ENCODE measurements around the gene HIF3A.

DNA sequence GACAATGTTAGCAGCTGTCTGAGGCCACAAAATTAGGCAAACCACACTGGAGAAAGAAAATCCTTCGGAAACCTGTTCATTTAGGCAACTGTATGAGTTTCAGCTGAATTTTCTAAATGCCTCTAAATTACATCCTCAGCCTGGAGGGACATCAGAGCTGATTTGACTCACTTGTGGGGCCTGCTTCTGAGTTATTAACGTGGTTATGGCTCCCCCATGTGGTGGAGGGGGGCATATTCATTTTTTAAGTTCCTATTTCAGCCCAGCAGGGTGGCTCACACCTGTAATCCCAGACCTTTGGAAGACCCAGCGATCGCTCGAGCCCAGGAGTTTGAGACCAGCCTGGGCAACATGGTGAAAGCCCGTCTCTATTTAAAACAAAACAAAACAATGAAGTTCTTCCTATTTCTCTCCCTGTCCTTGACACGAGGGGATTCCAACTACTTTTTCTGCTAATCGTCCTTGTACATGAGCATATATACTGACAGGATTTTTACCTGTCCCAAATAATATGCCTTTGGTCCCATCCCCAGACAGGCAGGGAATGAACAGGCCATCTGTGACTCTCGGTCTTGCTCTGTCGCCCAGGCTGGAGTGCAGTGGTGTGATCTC lies 31.5 kb upstream of the HIF3A start:
- no peak for TF ChIP-seq RNF2 (IDR thresholded peaks at IDR 0.05)
- no peak for TF ChIP-seq HIVEP1 (CRISPR knock-in tag; IDR thresholded peaks at IDR 0.05)
- TF ChIP-seq KDM2B (CRISPR knock-in tag; IDR thresholded peaks at IDR 0.05), result no peak
- TF ChIP-seq NR3C1 (CRISPR knock-in tag; IDR thresholded peaks at IDR 0.05), result no peak
- TF ChIP-seq SMARCB1 (IDR thresholded peaks at IDR 0.05; ENCODE audit: insufficient read length, low read depth), result no peak
- TF ChIP-seq, protein P1, sequence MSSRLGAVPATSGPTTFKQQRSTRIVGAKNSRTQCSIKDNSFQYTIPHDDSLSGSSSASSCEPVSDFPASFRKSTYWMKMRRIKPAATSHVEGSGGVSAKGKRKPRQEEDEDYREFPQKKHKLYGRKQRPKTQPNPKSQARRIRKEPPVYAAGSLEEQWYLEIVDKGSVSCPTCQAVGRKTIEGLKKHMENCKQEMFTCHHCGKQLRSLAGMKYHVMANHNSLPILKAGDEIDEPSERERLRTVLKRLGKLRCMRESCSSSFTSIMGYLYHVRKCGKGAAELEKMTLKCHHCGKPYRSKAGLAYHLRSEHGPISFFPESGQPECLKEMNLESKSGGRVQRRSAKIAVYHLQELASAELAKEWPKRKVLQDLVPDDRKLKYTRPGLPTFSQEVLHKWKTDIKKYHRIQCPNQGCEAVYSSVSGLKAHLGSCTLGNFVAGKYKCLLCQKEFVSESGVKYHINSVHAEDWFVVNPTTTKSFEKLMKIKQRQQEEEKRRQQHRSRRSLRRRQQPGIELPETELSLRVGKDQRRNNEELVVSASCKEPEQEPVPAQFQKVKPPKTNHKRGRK (tag; IDR thresholded peaks at IDR 0.05), result no peak
- no peak for TF ChIP-seq CBX3 (IDR thresholded peaks at IDR 0.05; ENCODE audit: borderline replicate concordance in 1 of 2, low read length in 2 of 2)
- TF ChIP-seq, protein P2, sequence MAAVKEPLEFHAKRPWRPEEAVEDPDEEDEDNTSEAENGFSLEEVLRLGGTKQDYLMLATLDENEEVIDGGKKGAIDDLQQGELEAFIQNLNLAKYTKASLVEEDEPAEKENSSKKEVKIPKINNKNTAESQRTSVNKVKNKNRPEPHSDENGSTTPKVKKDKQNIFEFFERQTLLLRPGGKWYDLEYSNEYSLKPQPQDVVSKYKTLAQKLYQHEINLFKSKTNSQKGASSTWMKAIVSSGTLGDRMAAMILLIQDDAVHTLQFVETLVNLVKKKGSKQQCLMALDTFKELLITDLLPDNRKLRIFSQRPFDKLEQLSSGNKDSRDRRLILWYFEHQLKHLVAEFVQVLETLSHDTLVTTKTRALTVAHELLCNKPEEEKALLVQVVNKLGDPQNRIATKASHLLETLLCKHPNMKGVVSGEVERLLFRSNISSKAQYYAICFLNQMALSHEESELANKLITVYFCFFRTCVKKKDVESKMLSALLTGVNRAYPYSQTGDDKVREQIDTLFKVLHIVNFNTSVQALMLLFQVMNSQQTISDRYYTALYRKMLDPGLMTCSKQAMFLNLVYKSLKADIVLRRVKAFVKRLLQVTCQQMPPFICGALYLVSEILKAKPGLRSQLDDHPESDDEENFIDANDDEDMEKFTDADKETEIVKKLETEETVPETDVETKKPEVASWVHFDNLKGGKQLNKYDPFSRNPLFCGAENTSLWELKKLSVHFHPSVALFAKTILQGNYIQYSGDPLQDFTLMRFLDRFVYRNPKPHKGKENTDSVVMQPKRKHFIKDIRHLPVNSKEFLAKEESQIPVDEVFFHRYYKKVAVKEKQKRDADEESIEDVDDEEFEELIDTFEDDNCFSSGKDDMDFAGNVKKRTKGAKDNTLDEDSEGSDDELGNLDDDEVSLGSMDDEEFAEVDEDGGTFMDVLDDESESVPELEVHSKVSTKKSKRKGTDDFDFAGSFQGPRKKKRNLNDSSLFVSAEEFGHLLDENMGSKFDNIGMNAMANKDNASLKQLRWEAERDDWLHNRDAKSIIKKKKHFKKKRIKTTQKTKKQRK (IDR thresholded peaks at IDR 0.05; ENCODE audit: borderline replicate concordance, low read depth, low read length), result no peak
- TF ChIP-seq, protein P3, sequence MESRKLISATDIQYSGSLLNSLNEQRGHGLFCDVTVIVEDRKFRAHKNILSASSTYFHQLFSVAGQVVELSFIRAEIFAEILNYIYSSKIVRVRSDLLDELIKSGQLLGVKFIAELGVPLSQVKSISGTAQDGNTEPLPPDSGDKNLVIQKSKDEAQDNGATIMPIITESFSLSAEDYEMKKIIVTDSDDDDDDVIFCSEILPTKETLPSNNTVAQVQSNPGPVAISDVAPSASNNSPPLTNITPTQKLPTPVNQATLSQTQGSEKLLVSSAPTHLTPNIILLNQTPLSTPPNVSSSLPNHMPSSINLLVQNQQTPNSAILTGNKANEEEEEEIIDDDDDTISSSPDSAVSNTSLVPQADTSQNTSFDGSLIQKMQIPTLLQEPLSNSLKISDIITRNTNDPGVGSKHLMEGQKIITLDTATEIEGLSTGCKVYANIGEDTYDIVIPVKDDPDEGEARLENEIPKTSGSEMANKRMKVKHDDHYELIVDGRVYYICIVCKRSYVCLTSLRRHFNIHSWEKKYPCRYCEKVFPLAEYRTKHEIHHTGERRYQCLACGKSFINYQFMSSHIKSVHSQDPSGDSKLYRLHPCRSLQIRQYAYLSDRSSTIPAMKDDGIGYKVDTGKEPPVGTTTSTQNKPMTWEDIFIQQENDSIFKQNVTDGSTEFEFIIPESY (CRISPR knock-in tag; IDR thresholded peaks at IDR 0.05), result no peak
- no peak for TF ChIP-seq CREM (IDR thresholded peaks at IDR 0.05; ENCODE audit: low read depth)
- no peak for TF ChIP-seq KAT7 (CRISPR knock-in tag; IDR thresholded peaks at IDR 0.05; ENCODE audit: borderline replicate concordance)
